Neutrophil (primary cell): ENCODE results near the gene STH.
A peak's percentile ranks its signal among the peaks of the same experiment; 100 is the strongest.

Experiments
- H3K27ac ChIP-seq: fragments of 200-600 bp; sonication (generic); 2 replicates; pipeline ENCODE4 v1.5.1; 2016; ENCODE audit warnings: mild to moderate bottlenecking, moderate library complexity
- H3K27me3 ChIP-seq: fragments of 200-600 bp; sonication (generic); 2 replicates; pipeline ENCODE4 v1.6.0; 2016; ENCODE audit warnings: mild to moderate bottlenecking
- H3K36me3 ChIP-seq: fragments of 200-600 bp; sonication (generic); 2 replicates; pipeline ENCODE4 v1.5.1; 2017
- H3K4me1 ChIP-seq, 2 experiments: fragments of 200-600 bp in 1 of 2; sonication (generic) in 1 of 2; 1 replicate in 1 of 2; 2 replicates in 1 of 2; pipeline versions ENCODE4 v1.5.1 to v1.6.1; 2013 to 2016; ENCODE audit warnings: low read depth in 1 of 2, low read length in 1 of 2, mild to moderate bottlenecking in 1 of 2, moderate library complexity in 1 of 2; ENCODE audit not compliant: control insufficient read depth in 1 of 2, insufficient read depth in 1 of 2
- H3K4me3 ChIP-seq, 2 experiments: fragments of 200-600 bp in 1 of 2; sonication (generic) in 1 of 2; 1 replicate in 1 of 2; 2 replicates in 1 of 2; pipeline ENCODE4 v1.5.1; 2013 to 2016; ENCODE audit warnings: low read depth in 1 of 2, low read length in 1 of 2, mild to moderate bottlenecking in 1 of 2, moderate library complexity in 1 of 2
- H3K9me3 ChIP-seq: fragments of 200-600 bp; sonication (generic); 2 replicates; pipeline ENCODE4 v1.5.1; 2016
- CTCF ChIP-seq: fragments of 200-600 bp; sonication (generic); IDR thresholded peaks from 2 replicates; pipeline ENCODE4 v1.5.1; 2016; ENCODE audit warnings: antibody characterized with exemption

STH gene

GRCh38 chr17:46023783-46024388, 24.8 kb downstream of the STH start:
- Histone ChIP-seq H3K9me3 (no peaks in the 10 kb centered on the region), H3K4me1 (peaks cover 22 to 26% of the 10 kb centered on the region in 2 experiments), H3K27ac (no peak overlapping the region), H3K36me3 (peaks cover 13% of the 10 kb centered on the region), H3K4me3 (no peak overlapping the region), H3K27me3 (no peaks in the 10 kb centered on the region)
- no peak for TF ChIP-seq CTCF

- TF ChIP-seq CTCF = no peak
- H3K4me3 ChIP-seq = no peak overlapping the region
- H3K36me3 ChIP-seq = peaks cover 17% of the 10 kb centered on the region
- H3K9me3 ChIP-seq = no peaks in the 10 kb centered on the region
- no peaks in the 10 kb centered on the region for H3K27me3 ChIP-seq
- H3K27ac ChIP-seq = no peak overlapping the region
- H3K4me1 ChIP-seq = peaks cover 22 to 26% of the 10 kb centered on the region in 2 experiments
These were observed 25.5 kb downstream of the STH start for GRCh38 chr17:46024590-46024989.

- peaks cover 22 to 26% of the 10 kb centered on the region in 2 experiments for H3K4me1 ChIP-seq
- no peak overlapping the region for H3K27ac ChIP-seq
- no peaks in the 10 kb centered on the region for H3K27me3 ChIP-seq
- no peak overlapping the region for H3K4me3 ChIP-seq
- H3K36me3 ChIP-seq = peaks cover 19% of the 10 kb centered on the region
- no peaks in the 10 kb centered on the region for H3K9me3 ChIP-seq
- no peak for TF ChIP-seq CTCF
These were observed 26.0 kb downstream of the STH start for GRCh38 chr17:46025060-46025459.

GRCh38 chr17:46025510-46026165, 26.6 kb downstream of the STH start:
- H3K27ac ChIP-seq = peak overlapping the region; percentile 73

More at GRCh38 chr17:46025510-46026165, 26.6 kb downstream of the STH start:
- no peak for TF ChIP-seq CTCF
- H3K4me1 ChIP-seq = peaks cover 22 to 26% of the 10 kb centered on the region in 2 experiments
- H3K36me3 ChIP-seq = peaks cover 23% of the 10 kb centered on the region
- no peaks in the 10 kb centered on the region for H3K9me3 ChIP-seq
- no peaks in the 10 kb centered on the region for H3K27me3 ChIP-seq
- no peak overlapping the region for H3K4me3 ChIP-seq
